ENCODE measurements around the gene C10orf67.

Gene C10orf67

DNA sequence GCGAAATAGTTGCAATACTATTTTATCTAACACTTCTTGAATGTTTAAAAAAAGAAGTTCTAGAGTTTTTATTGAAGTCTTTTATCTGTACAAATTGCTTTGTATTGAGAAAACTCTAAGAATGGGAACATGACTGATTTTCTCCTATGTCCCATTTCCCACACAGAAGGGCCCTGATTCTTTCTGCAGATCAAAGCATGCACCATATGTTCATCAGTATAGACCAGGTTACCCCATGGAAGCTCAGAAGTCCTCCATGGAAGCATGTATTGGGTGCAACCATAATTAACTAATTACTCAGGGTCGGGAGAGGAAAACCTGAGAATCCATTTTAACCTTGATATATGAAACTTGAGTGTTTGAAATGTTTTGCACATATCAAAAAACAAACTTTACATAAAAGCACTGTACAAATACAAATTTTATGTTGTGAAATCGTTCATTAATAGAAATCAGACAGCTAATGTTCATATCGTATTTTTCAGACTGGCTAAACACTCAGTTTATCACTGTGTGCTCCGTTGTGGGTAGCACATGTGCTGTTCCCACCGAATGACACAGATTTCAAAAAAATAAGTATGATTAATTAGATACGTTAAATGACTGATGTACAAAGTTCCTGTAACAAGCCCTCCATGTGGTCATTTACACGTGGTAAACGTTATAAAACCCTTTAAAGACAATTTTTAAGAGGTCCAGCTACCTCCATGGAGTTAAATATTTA is 81.0 kb downstream of the C10orf67 start:
- TF ChIP-seq, protein P1, sequence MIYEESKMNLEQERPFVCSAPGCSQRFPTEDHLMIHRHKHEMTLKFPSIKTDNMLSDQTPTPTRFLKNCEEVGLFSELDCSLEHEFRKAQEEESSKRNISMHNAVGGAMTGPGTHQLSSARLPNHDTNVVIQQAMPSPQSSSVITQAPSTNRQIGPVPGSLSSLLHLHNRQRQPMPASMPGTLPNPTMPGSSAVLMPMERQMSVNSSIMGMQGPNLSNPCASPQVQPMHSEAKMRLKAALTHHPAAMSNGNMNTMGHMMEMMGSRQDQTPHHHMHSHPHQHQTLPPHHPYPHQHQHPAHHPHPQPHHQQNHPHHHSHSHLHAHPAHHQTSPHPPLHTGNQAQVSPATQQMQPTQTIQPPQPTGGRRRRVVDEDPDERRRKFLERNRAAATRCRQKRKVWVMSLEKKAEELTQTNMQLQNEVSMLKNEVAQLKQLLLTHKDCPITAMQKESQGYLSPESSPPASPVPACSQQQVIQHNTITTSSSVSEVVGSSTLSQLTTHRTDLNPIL (CRISPR knock-in tag; IDR thresholded peaks at IDR 0.05; ENCODE audit: low read depth), result no peak
- no peak for TF ChIP-seq ESRRG (CRISPR knock-in tag; IDR thresholded peaks at IDR 0.05)
- TF ChIP-seq, protein P2, sequence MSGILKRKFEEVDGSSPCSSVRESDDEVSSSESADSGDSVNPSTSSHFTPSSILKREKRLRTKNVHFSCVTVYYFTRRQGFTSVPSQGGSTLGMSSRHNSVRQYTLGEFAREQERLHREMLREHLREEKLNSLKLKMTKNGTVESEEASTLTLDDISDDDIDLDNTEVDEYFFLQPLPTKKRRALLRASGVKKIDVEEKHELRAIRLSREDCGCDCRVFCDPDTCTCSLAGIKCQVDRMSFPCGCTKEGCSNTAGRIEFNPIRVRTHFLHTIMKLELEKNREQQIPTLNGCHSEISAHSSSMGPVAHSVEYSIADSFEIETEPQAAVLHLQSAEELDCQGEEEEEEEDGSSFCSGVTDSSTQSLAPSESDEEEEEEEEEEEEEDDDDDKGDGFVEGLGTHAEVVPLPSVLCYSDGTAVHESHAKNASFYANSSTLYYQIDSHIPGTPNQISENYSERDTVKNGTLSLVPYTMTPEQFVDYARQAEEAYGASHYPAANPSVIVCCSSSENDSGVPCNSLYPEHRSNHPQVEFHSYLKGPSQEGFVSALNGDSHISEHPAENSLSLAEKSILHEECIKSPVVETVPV (CRISPR knock-in tag; IDR thresholded peaks at IDR 0.05), result no peak
- TF ChIP-seq GLIS3 (CRISPR knock-in tag; IDR thresholded peaks at IDR 0.05), result no peak
- no peak for TF ChIP-seq OSR1 (CRISPR knock-in tag; IDR thresholded peaks at IDR 0.05)
- no peak for TF ChIP-seq ZNF70 (CRISPR knock-in tag; IDR thresholded peaks at IDR 0.05)
- TF ChIP-seq PPARA (CRISPR knock-in tag; IDR thresholded peaks at IDR 0.05; ENCODE audit: borderline replicate concordance), result no peak
- TF ChIP-seq BACH2 (CRISPR knock-in tag; IDR thresholded peaks at IDR 0.05; ENCODE audit: borderline replicate concordance), result no peak
- no peak for ATAC-seq

DNA sequence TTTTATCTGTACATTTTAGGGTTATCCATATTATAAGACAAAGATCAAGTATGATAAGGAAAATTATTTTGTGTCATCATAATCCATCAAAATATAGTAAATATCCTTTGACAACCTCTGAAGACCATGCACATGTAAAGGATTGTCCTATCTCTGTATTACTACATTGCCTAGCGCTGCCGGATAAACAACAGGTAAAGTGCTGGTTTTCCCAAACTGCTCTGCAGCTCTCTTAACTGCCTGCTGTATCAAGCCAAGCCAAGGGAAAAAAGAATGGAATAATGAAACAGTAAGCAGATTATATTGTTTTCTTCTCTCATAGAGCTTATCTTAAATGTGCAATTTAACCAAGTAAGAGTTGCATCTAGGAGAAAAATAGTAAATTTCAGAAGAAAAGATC is 81.7 kb downstream of the C10orf67 start:
- no peak for ATAC-seq
- TF ChIP-seq CSDC2 (CRISPR knock-in tag; IDR thresholded peaks at IDR 0.05), result no peak
- no peak for TF ChIP-seq ZNF8 (CRISPR knock-in tag; IDR thresholded peaks at IDR 0.05)
- no peak for TF ChIP-seq ZC3H10 (CRISPR knock-in tag; IDR thresholded peaks at IDR 0.05)
- TF ChIP-seq ESRRG (CRISPR knock-in tag; IDR thresholded peaks at IDR 0.05), result no peak
- TF ChIP-seq PPARA (CRISPR knock-in tag; IDR thresholded peaks at IDR 0.05; ENCODE audit: borderline replicate concordance), result no peak
- TF ChIP-seq, protein P3, sequence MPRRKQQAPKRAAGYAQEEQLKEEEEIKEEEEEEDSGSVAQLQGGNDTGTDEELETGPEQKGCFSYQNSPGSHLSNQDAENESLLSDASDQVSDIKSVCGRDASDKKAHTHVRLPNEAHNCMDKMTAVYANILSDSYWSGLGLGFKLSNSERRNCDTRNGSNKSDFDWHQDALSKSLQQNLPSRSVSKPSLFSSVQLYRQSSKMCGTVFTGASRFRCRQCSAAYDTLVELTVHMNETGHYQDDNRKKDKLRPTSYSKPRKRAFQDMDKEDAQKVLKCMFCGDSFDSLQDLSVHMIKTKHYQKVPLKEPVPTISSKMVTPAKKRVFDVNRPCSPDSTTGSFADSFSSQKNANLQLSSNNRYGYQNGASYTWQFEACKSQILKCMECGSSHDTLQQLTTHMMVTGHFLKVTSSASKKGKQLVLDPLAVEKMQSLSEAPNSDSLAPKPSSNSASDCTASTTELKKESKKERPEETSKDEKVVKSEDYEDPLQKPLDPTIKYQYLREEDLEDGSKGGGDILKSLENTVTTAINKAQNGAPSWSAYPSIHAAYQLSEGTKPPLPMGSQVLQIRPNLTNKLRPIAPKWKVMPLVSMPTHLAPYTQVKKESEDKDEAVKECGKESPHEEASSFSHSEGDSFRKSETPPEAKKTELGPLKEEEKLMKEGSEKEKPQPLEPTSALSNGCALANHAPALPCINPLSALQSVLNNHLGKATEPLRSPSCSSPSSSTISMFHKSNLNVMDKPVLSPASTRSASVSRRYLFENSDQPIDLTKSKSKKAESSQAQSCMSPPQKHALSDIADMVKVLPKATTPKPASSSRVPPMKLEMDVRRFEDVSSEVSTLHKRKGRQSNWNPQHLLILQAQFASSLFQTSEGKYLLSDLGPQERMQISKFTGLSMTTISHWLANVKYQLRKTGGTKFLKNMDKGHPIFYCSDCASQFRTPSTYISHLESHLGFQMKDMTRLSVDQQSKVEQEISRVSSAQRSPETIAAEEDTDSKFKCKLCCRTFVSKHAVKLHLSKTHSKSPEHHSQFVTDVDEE (CRISPR knock-in tag; IDR thresholded peaks at IDR 0.05), result no peak
- no peak for TF ChIP-seq ARNTL (CRISPR knock-in tag; IDR thresholded peaks at IDR 0.05; ENCODE audit: borderline replicate concordance, low read depth)
- no peak for TF ChIP-seq ISL1 (CRISPR knock-in tag; IDR thresholded peaks at IDR 0.05)
- no peak for TF ChIP-seq SNAI2 (CRISPR knock-in tag; IDR thresholded peaks at IDR 0.05)
- TF ChIP-seq, protein P1 (CRISPR knock-in tag; IDR thresholded peaks at IDR 0.05; ENCODE audit: low read depth), result no peak
- no peak for TF ChIP-seq TOX (CRISPR knock-in tag; IDR thresholded peaks at IDR 0.05; ENCODE audit: borderline replicate concordance)
- TF ChIP-seq GLIS3 (CRISPR knock-in tag; IDR thresholded peaks at IDR 0.05), result no peak
- TF ChIP-seq ZNF70 (CRISPR knock-in tag; IDR thresholded peaks at IDR 0.05), result no peak
- TF ChIP-seq ZFP30 (CRISPR knock-in tag; IDR thresholded peaks at IDR 0.05), result no peak
- TF ChIP-seq RARB (CRISPR knock-in tag; IDR thresholded peaks at IDR 0.05), result no peak
- TF ChIP-seq, protein P4, sequence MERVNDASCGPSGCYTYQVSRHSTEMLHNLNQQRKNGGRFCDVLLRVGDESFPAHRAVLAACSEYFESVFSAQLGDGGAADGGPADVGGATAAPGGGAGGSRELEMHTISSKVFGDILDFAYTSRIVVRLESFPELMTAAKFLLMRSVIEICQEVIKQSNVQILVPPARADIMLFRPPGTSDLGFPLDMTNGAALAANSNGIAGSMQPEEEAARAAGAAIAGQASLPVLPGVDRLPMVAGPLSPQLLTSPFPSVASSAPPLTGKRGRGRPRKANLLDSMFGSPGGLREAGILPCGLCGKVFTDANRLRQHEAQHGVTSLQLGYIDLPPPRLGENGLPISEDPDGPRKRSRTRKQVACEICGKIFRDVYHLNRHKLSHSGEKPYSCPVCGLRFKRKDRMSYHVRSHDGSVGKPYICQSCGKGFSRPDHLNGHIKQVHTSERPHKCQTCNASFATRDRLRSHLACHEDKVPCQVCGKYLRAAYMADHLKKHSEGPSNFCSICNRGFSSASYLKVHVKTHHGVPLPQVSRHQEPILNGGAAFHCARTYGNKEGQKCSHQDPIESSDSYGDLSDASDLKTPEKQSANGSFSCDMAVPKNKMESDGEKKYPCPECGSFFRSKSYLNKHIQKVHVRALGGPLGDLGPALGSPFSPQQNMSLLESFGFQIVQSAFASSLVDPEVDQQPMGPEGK (CRISPR knock-in tag; IDR thresholded peaks at IDR 0.05; ENCODE audit: borderline replicate concordance), result no peak
- no peak for TF ChIP-seq TCF4 (CRISPR knock-in tag; IDR thresholded peaks at IDR 0.05; ENCODE audit: borderline replicate concordance)

DNA sequence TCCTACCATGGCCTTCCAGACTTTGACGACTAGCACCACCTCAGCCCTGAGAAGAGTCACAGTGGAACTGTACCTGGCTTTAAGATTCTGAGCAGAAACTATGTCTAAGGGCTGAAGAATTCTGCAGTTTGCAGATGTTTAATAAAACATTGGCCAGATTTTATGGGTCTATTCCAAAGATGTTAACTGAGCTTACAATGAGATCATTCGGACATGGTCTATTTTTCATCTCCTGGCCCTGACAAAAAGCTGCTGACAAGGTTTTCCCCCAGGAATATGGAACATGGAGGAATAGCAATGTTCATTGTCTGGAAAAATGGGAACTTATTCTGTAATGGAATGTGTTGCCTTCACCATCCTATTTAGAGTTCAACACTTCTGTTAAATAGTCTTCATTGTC is 86.1 kb downstream of the C10orf67 start:
- ATAC-seq, result no peak
- no peak for TF ChIP-seq ZNF8 (CRISPR knock-in tag; IDR thresholded peaks at IDR 0.05)
- TF ChIP-seq ZFP3 (CRISPR knock-in tag; IDR thresholded peaks at IDR 0.05), result no peak
- no peak for TF ChIP-seq ZNF70 (CRISPR knock-in tag; IDR thresholded peaks at IDR 0.05)
- TF ChIP-seq, protein P2 (CRISPR knock-in tag; IDR thresholded peaks at IDR 0.05), result no peak
- TF ChIP-seq ZFP30 (CRISPR knock-in tag; IDR thresholded peaks at IDR 0.05), result no peak
- TF ChIP-seq ISL1 (CRISPR knock-in tag; IDR thresholded peaks at IDR 0.05), result no peak
- TF ChIP-seq, protein P3 (CRISPR knock-in tag; IDR thresholded peaks at IDR 0.05), result no peak
- no peak for TF ChIP-seq ZC3H10 (CRISPR knock-in tag; IDR thresholded peaks at IDR 0.05)
- TF ChIP-seq GLIS3 (CRISPR knock-in tag; IDR thresholded peaks at IDR 0.05), result no peak
- TF ChIP-seq, protein P4 (CRISPR knock-in tag; IDR thresholded peaks at IDR 0.05; ENCODE audit: borderline replicate concordance), result no peak
